Measurements from ENCODE around the gene SPN.
"Not testable (repeated sequence)": the region's sequence is repeated elsewhere in the genome, so short reads cannot be mapped to it uniquely, and the experiment has no call there.

SPN gene

DNA sequence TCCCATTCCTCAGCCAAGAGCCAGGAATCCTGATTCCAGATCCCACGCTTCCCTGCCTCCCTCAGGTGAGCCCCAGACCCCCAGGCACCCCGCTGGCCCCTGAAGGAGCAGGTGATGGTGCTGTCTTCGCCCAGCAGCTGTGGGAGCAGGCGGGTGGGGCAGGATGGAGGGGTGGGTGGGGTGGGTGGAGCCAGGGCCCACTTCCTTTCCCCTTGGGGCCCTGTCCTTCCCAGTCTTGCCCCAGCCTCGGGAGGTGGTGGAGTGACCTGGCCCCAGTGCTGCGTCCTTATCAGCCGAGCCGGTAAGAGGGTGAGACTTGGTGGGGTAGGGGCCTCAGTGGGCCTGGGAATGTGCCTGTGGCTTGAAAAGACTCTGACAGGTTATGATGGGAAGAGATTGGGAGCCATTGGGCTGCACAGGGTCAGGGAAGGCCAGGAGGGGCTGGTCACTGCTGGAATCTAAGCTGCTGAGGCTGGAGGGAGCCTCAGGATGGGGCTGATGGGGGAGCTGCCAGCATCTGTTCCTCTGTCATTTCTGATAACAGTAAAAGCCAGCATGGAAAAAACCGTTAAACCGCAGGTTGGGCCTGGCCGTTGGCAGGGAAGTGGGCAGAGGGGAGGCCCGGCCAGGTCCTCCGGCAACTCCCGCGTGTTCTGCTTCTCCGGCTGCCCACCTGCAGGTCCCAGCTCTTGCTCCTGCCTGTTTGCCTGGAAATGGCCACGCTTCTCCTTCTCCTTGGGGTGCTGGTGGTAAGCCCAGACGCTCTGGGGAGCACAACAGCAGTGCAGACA is at the start of gene SPN:
SPN (plus strand) TSS at position 232 of the 791 bp plus-strand sequence; CDS start at position 714, 482 bp downstream.
- peak in 1 of 2 donors; percentile 47 for DNase-seq

GRCh38 chr16:29613307-29614057 is 49.6 kb upstream of the SPN start:
- peak; percentile 36 to 69 for DNase-seq

DNA sequence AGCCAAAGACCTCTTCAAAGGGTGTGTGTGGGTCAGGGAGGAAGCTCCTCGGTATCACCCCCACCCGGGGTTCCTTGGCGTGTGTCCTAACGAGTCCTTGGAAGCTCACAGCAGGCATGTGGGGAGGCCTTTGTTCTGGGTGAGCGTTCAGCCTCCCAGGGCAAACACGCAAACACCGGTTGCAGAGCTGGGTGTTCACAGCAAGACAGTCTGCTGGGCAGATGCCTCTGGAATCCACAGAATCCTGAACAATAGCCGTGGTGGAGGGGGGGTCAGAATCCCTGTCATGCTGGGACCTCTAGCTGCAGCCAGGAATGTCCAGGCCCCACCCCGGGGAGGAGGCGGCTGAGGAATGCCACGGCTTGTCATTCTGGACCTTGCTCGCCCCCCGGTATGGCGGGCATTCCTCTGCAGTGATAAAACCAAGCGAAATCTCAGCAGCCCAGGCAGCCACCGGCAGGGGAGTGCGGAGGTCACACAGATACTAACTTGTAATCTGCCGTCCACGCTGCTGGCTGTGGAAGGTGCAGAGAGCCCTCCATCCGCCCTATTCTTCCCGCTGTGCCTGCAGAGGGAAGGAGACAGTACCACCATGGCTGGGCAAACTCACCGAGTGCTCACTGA is 48.2 kb upstream of the SPN start:
- not testable (repeated sequence) for DNase-seq

DNA sequence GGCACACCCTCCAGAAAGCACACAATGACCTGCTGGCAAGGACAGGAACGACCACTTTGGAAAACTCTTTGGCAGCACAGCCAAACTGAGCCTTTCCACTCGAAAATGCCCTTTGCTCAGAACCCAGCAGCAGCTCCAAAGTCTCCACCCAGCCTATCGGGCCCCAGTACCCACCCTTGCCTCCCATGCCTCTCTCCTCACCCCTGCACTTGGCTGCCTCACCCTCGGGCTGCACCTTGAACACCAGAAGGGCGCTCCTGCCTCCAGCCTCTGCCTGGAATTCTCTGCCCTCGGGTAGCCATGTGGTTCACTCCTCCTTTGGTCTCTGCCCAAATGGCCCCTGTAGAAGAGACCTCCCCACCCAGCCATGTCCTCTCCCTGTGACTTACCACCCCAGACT is 46.9 kb upstream of the SPN start:
- DNase-seq: not testable (repeated sequence)

- not testable (repeated sequence) for DNase-seq
Observed at GRCh38 chr16:29620591-29620990, 42.5 kb upstream of the SPN start.

GRCh38 chr16:29622738-29623137 is 40.3 kb upstream of the SPN start:
- not testable (repeated sequence) for DNase-seq

DNA sequence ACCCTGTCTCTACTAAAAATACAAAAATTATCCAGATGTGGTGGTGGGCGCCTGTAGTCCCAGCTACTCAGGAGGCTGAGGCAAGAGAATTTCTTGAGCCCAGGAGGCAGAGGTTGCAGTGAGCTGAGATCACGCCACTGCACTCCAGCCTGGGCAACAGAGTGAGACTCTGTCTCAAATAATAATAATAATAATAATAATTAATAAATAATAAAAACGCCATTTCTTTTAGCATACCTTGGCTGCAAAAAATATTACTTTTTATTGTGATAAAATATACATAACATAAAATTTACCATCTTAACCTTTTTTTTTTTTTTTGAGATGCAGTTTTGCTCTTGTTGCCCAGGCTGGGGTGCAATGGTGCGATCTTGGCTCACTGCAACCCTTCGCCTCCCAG is 39.8 kb upstream of the SPN start:
- DNase-seq: not testable (repeated sequence)

GRCh38 chr16:29625114-29625513 is 37.9 kb upstream of the SPN start:
- not testable (repeated sequence) for DNase-seq

DNA sequence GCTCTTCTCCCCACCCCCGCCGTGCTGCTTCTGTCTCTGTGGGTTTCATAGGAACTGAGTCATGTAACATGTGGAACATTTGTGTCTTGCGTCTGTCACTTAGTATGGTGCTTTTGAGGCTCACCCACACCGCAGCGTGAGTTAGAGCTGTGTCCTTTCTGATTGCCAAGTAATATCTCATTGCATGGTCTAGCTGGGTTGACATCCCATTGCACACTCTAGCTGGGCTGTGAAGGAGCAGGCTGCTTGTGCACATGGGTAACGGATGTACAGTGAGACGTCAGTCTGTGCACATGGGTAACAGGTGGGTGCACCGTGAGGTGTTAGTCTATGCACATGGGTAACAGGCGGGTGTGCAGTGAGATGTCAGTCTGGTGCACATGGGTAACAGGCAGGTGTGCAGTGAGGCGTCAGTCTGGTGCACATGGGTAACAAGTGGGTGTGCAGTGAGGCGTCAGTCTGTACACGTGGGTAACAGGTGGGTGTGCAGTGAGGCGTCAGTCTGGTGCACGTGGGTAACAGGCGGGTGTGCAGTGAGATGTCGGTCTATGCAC is 36.2 kb upstream of the SPN start:
- DNase-seq: not testable (repeated sequence)

DNA sequence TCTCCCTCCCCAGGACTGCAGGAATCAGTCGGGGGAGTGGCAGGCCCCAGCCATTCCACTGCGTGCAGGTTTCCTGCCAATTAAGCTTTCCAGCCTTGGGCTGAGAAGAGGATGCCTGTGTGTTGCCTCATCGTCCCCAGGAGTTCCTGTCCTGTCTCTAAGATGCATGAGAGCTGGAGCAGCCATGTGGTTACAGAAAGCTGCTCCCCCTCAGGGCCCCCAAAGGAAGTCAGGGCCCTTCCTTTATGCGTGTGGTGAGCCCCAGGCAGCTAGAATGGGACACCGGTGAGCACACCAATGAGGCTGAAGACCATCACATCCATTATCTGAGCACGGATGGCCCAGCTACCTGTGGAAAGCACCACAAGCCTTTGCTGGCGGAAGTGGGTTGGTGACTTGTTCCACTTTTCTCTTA is 35.4 kb upstream of the SPN start:
- peak in 1 of 2 donors; percentile 42 for DNase-seq

- DNase-seq: not testable (repeated sequence)
Observed at GRCh38 chr16:29628707-29629106, 34.3 kb upstream of the SPN start.

DNA sequence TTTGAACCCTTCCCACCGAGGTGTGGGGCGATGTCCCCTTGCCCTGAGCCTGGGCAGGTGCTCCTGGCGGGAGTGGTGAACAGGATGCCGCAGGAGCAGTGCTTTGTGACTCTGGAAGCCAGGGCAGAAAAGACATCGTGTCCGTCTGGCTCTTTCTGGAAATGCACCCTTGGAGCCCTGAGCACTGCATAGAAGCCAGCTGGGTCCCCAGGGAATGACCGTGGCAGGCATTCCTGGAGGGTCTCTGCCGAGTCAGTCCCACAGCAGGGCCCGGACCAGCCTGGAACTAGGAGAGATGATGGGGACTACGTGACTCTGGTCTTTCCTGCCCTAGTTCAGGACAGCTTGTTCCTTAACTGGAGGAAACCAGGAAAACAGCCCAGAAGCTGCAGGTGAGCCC is 33.7 kb upstream of the SPN start:
- DNase-seq: not testable (repeated sequence)

GRCh38 chr16:29631658-29632057 is 31.4 kb upstream of the SPN start:
- not testable (repeated sequence) for DNase-seq

DNA sequence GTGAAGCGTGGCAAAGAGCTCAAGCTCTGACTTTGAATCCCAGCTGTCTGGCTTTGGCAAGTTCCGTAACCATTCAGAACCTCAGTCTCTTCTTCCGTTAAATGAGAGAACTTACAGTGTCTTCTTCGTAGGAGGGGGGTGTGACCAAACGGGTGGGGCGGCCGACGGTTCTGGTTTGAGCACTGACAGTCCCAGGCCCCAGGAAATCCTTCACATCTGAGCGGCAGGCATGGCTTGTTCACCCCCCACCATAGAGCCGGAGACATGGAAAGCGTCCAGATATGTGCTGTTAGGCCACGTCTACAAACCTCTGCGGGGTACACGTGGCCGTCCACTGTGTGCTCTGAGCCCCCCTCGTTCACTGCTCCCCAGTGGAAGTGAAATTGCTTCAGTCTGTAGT is 27.1 kb upstream of the SPN start:
- DNase-seq: not testable (repeated sequence)

GRCh38 chr16:29636368-29636767 is 26.7 kb upstream of the SPN start:
- DNase-seq: not testable (repeated sequence)

- DNase-seq: not testable (repeated sequence)
Observed at GRCh38 chr16:29638751-29639150, 24.3 kb upstream of the SPN start.

DNA sequence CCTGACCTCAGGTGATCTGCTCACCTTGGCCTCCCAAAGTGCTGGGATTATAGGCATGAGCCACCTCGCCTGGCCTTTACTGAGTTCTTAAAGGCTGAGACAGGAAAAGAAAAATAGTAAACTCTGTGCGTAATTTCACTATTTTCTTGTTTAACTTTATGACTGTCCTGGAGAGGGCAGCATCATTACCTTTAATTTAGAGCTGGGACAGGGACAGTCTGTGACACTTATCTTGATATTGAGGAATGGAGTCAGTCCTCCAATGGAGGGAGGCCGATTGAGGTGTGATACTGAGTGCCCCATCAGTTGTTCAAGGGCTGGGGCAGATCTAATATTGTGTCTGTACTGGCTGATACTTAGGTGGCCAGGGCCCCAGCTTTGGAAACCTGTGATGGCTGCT is 21.5 kb upstream of the SPN start:
- peak in 1 of 2 donors; percentile 20 for DNase-seq

DNA sequence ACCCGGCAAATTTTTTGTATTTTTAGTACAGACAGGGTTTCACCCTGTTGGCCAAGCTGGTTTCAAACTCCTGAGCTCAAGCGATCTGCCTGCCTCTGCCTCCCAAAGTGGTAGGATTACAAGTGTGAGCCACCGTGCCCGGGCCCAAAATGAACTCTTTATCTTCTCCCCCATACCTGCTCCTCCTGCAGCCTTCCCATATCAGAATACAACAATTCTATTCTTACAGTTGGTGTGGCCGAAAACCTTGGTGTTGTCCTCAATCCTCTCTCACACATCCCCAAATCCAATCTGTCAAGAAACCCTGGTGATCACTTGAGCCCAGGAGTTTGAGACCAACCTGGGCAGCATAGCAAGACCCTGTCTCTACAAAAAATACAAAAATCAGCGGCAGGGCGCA is 19.5 kb upstream of the SPN start:
- DNase-seq: no peak

- DNase-seq: no peak
Observed at GRCh38 chr16:29644338-29644857, 18.6 kb upstream of the SPN start.

DNA sequence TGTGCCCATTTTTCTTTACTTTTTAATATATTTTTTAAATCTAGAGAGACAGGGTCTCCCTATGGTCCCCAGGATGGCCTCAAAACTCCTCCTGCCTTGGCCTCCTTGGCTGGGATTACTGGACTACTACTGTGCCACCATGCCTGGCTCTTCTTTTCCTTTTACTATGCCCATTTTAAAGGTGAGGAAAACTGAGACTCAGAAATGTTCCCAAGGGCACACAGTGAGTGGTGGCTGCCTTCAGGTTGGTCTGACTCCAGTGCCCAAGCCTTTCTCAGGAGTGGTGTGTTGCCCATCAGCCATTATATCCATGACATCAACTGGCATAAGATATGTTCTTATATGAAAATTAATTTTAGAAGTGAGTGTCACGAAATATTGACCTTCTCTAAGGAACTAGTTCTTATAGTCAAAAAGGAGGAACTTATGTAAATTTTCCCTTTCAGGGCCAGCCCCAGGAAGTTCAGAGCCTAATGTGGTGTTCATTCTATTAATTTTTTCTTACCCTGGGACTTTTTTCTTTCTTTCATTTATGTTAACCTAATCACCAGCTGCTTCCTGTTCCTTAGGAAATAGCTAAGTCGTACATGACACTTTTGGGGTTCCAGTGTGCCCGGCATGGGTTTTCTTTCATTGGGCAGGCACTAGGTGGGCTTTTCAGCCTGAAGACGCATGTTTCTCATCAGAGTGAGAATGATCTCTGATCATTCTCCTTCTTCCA is 17.9 kb upstream of the SPN start:
- DNase-seq: peak in 1 of 2 donors; percentile 84

GRCh38 chr16:29645694-29646187 is 17.3 kb upstream of the SPN start:
- peak in 1 of 2 donors; percentile 61 for DNase-seq

GRCh38 chr16:29646947-29647346 is 16.1 kb upstream of the SPN start:
- DNase-seq: no peak
